Endothelial cell of umbilical vein (primary cell): ENCODE data around the gene ATF1. TPM values are rescaled to one million over a fixed set of nuclear protein-coding genes. Genes with fewer than 3 reads are reported as not detected.

Experiments used
- BruUV-seq: library from RNA; stranded (reverse); fragments of 400-500 nt; replicated peaks from 2 replicates; lab custom pipeline; 2021; lab: Mats Ljungman, UMichigan
- CTCF ChIA-PET: fragments of 300-600, 350-600 bp; sonication (Branson Sonifier 250); formaldehyde crosslinking; loops from one replicate; lab custom pipeline; 2021; ENCODE audit warnings: antibody characterized with exemption, inconsistent platforms; lab: Charles Lee
- POLR2A ChIA-PET: fragments of 300-600, 350-600 bp; sonication (Branson Sonifier 250); formaldehyde crosslinking; loops from one replicate; lab custom pipeline; 2021; ENCODE audit warnings: antibody characterized with exemption, inconsistent platforms; lab: Charles Lee
- DNase-seq: peaks from one replicate; pipeline ENCODE4 v3.0.0-alpha.2; 2011; ENCODE audit warnings: low read depth, low spot score
- FAIRE-seq: peaks from 2 replicates; lab custom pipeline; 2011; peaks lifted over from hg19 to GRCh38; lab: Jason Lieb, UNC
- H2AFZ ChIP-seq: 2 replicates; pipeline ENCODE4 v1.6.0; 2012; ENCODE audit warnings: low read depth, low read length, control low read depth, inconsistent platforms
- H3K27ac ChIP-seq: 2 replicates; pipeline ENCODE4 v1.5.1; 2011; ENCODE audit warnings: low read depth, mild to moderate bottlenecking, control low read depth, low read length, moderate library complexity; ENCODE audit not compliant: insufficient read depth
- H3K27me3 ChIP-seq, 2 experiments: 2 replicates each; pipeline versions ENCODE4 v1.6.0 to v1.6.1; 2011; ENCODE audit warnings: low read length in 2 of 2, mixed read lengths in 1 of 2; ENCODE audit not compliant: control insufficient read depth in 2 of 2, insufficient read depth in 2 of 2
- H3K36me3 ChIP-seq, 2 experiments: 2 replicates in 1 of 2; 3 replicates in 1 of 2; pipeline ENCODE4 v1.5.1; 2011; ENCODE audit warnings: low read length in 2 of 2, mild to moderate bottlenecking in 1 of 2, moderate library complexity in 1 of 2; ENCODE audit not compliant: control insufficient read depth in 2 of 2, insufficient read depth in 2 of 2; ENCODE audit errors: extremely low read depth in 1 of 2
- H3K4me1 ChIP-seq: 3 replicates; pipeline ENCODE4 v1.5.1; 2011; ENCODE audit warnings: mild to moderate bottlenecking, low read length; ENCODE audit not compliant: control insufficient read depth, insufficient read depth; ENCODE audit errors: extremely low read depth
- H3K4me2 ChIP-seq: 2 replicates; pipeline ENCODE4 v1.6.1; 2011; ENCODE audit warnings: low read length, control low read depth, mixed read lengths; ENCODE audit not compliant: insufficient read depth
- H3K4me3 ChIP-seq, 3 experiments: fragments of 200-600 bp in 1 of 3; sonication (generic), shearing (Covaris generic) in 1 of 3; replicated peaks in 1 of 3; 2 replicates each; pipeline ENCODE4 v1.5.1; 2011 to 2016; ENCODE audit warnings: control low read depth in 3 of 3, low read length in 3 of 3, mild to moderate bottlenecking in 2 of 3, inconsistent platforms in 1 of 3, low read depth in 1 of 3, moderate library complexity in 1 of 3; ENCODE audit not compliant: insufficient read depth in 1 of 3
- H3K79me2 ChIP-seq: 2 replicates; pipeline ENCODE4 v1.6.0; 2012; ENCODE audit warnings: low read length, inconsistent platforms; ENCODE audit not compliant: control insufficient read depth, insufficient read depth
- H3K9ac ChIP-seq: replicated peaks from 2 replicates; pipeline ENCODE3; 2011; ENCODE audit warnings: low read length, control low read depth; ENCODE audit not compliant: insufficient read depth; ENCODE audit errors: extremely low read depth
- H3K9me1 ChIP-seq: replicated peaks from 3 replicates; pipeline ENCODE4 v1.6.0; 2011; ENCODE audit warnings: mild to moderate bottlenecking, low read length; ENCODE audit not compliant: control insufficient read depth, insufficient read depth; ENCODE audit errors: extremely low read depth
- H3K9me3 ChIP-seq: replicated peaks from 2 replicates; pipeline ENCODE4 v1.5.1; 2012; ENCODE audit warnings: low read length, inconsistent platforms; ENCODE audit not compliant: control insufficient read depth, insufficient read depth
- H4K20me1 ChIP-seq: replicated peaks from 2 replicates; pipeline ENCODE3; 2011; ENCODE audit warnings: mild to moderate bottlenecking, low read length; ENCODE audit not compliant: control insufficient read depth, insufficient read depth; ENCODE audit errors: extremely low read depth
- CTCF ChIP-seq, 2 donors: IDR thresholded peaks; 1 replicate in 1 of 2; 2 replicates in 1 of 2; pipeline ENCODE4 v1.5.1; 2011; ENCODE audit warnings: low read length in 2 of 2, mild to moderate bottlenecking in 2 of 2, moderate library complexity in 2 of 2, control low read depth in 1 of 2, inconsistent platforms in 1 of 2, low read depth in 1 of 2; ENCODE audit not compliant: insufficient read depth in 1 of 2; ENCODE audit errors: extremely low read depth in 1 of 2
- EZH2 ChIP-seq: IDR thresholded peaks from 2 replicates; pipeline ENCODE4 v1.6.1; 2012; ENCODE audit warnings: borderline replicate concordance, low read depth, mild to moderate bottlenecking, moderate library complexity, low read length, inconsistent platforms; ENCODE audit not compliant: severe bottlenecking
- FOS ChIP-seq: IDR thresholded peaks from 2 replicates; pipeline ENCODE4 v1.6.1; 2011; ENCODE audit warnings: mild to moderate bottlenecking, low read length, moderate library complexity, borderline replicate concordance; ENCODE audit not compliant: insufficient read depth
- GATA2 ChIP-seq: IDR thresholded peaks from 2 replicates; pipeline ENCODE4 v1.7.0; 2011; ENCODE audit warnings: low read depth, mild to moderate bottlenecking, moderate library complexity, mixed read lengths, low read length; ENCODE audit not compliant: insufficient read length, insufficient read depth
- JUN ChIP-seq: IDR thresholded peaks from 2 replicates; pipeline ENCODE4 v1.6.1; 2011; ENCODE audit warnings: borderline replicate concordance, low read depth; ENCODE audit not compliant: insufficient read length, insufficient read depth
- MAX ChIP-seq: IDR thresholded peaks from 2 replicates; pipeline ENCODE4 v1.6.1; 2011; ENCODE audit not compliant: insufficient read depth, insufficient read length
- MYC ChIP-seq: IDR thresholded peaks from one replicate; pipeline ENCODE4 v1.6.1; 2011; ENCODE audit warnings: mild to moderate bottlenecking, low read depth, low read length
- POLR2A ChIP-seq: IDR thresholded peaks from 2 replicates; pipeline ENCODE4 v1.6.1; 2012; ENCODE audit warnings: low read depth, mild to moderate bottlenecking, control low read depth, low read length
- POLR2AphosphoS5 ChIP-seq: IDR thresholded peaks from 2 replicates; pipeline ENCODE4 v1.6.1; 2012; ENCODE audit warnings: low read depth, mild to moderate bottlenecking, control low read depth, low read length, moderate library complexity; ENCODE audit not compliant: insufficient read depth
- dilution Hi-C: fragments of 300-500 bp; cut with MboI; formaldehyde crosslinking; loops from one replicate; pipeline ENCODE4 v1.15.0; 2019; ENCODE audit warnings: low sequenced_read_pairs; ENCODE audit not compliant: extremely low pct_ligation_motif_present
- intact Hi-C: fragments of 100-400 bp; cut with micrococcal nuclease; formaldehyde crosslinking; loops from one replicate; pipeline ENCODE4 v1.10.0; 2022
- polyA plus RNA-seq, 4 experiments: library from polyadenylated mRNA; depleted of rRNA in 3 of 4; stranded (reverse) in 3 of 4; unstranded in 1 of 4; fragments of >200 nt; gene quantifications; 2 replicates each; pipeline versions ENCODE4 v1.2.1 to v1.2.3, GENCODE V29; 2011 to 2012; ENCODE audit warnings: missing spikeins in 1 of 4
- total RNA-seq: library from RNA; stranded (reverse); gene quantifications from 2 replicates; pipeline ENCODE4 v1.2.3, GENCODE V29; 2021

ATF1 gene
- total and polyA plus RNA-seq, 2 donors (not counting 3 experiments of a cell fraction or from before 2014, with no cell fraction given) = 14.5 to 26.7 TPM

GRCh38 chr12:50786498-50787231 is 22.8 kb downstream of the ATF1 start:
- no peaks in the 10 kb centered on the region for H3K9me1 ChIP-seq
- no peak overlapping the region for H3K4me3 ChIP-seq
- peaks cover 21% of the 10 kb centered on the region for H3K4me1 ChIP-seq
- peak overlapping the region; percentile 51 for H2AFZ ChIP-seq
- H3K36me3 ChIP-seq = no peaks in the 10 kb centered on the region
- H4K20me1 ChIP-seq = no peaks in the 10 kb centered on the region
- ChIA-PET CTCF (interaction anchor here (0.6 to 2.2 kb wide), 8 partner anchors 9 to 199 kb away, joined by 3 to 30 read pairs (median 4); partner anchors contain the start of gene ATF1), POLR2A (no interaction called here)
- FAIRE-seq (peak; percentile 96), DNase-seq (peak; percentile 81)
- dilution Hi-C loops = no loop called here
- H3K27me3 ChIP-seq = no peaks in the 10 kb centered on the region
- peaks cover 13% of the 10 kb centered on the region for H3K79me2 ChIP-seq
- H3K27ac ChIP-seq = peak overlapping the region; percentile 98
- TF ChIP-seq MAX (no peak), JUN (peak; percentile 85), FOS (peak; percentile 93), MYC (no peak), CTCF (IDR thresholded peaks at IDR 0.05; ENCODE audit: extremely low read depth in 1 of 2, insufficient read depth in 1 of 2, low read depth in 1 of 2, low read length in 2 of 2) (no peak), GATA2 (no peak), POLR2A (no peak), POLR2AphosphoS5 (peak; percentile 82), EZH2 (no peak)
- BruUV-seq = TSS peak; percentile 97
- intact Hi-C loops = loop anchor here (2.0 kb wide), 1 partner anchor 22 kb away; the partner anchor contains the start of gene ATF1
- no peaks in the 10 kb centered on the region for H3K9me3 ChIP-seq
- peak overlapping the region; percentile 73 for H3K4me2 ChIP-seq
- H3K9ac ChIP-seq = peak overlapping the region; percentile 86
